Small intestine (tissue), 7 donors: ENCODE results near the gene PLCB2. TPM values are rescaled to one million over a fixed set of nuclear protein-coding genes. Genes with fewer than 3 reads are reported as not detected.
A peak's percentile ranks its signal among the peaks of the same experiment; 100 is the strongest.

Experiments used
- DNase-seq, 2 donors: peaks; one replicate each; pipeline versions ENCODE4 v3.0.0 to v3.0.0-alpha.2; 2013
- FAIRE-seq: peaks from 2 replicates; lab custom pipeline; 2012; peaks lifted over from hg19 to GRCh38; lab: Jason Lieb, UNC
- H3K27ac ChIP-seq, 3 donors: one replicate each; pipeline ENCODE4 v1.5.1; 2013; ENCODE audit warnings: low read length in 2 of 3, mild to moderate bottlenecking in 2 of 3, control low read depth in 1 of 3, inconsistent platforms in 1 of 3, low read depth in 1 of 3, moderate library complexity in 1 of 3
- H3K27me3 ChIP-seq, 3 donors: one replicate each; pipeline ENCODE4 v1.6.1; 2013; ENCODE audit warnings: low read length in 3 of 3, inconsistent platforms in 1 of 3; ENCODE audit not compliant: control insufficient read depth in 3 of 3, insufficient read depth in 3 of 3
- H3K36me3 ChIP-seq, 3 donors: one replicate each; pipeline ENCODE4 v1.6.1; 2013; ENCODE audit warnings: low read length in 3 of 3, inconsistent platforms in 1 of 3, low read depth in 1 of 3, mild to moderate bottlenecking in 1 of 3, moderate library complexity in 1 of 3; ENCODE audit not compliant: control insufficient read depth in 3 of 3, insufficient read depth in 2 of 3
- H3K4me1 ChIP-seq, 3 donors: one replicate each; pipeline ENCODE4 v1.6.1; 2013; ENCODE audit warnings: low read length in 2 of 3, inconsistent platforms in 1 of 3, low read depth in 1 of 3, mild to moderate bottlenecking in 1 of 3, moderate library complexity in 1 of 3; ENCODE audit not compliant: control insufficient read depth in 3 of 3, insufficient read depth in 2 of 3
- H3K4me3 ChIP-seq, 3 donors: one replicate each; pipeline ENCODE4 v1.5.1; 2013; ENCODE audit warnings: low read length in 3 of 3, control low read depth in 1 of 3, inconsistent platforms in 1 of 3, low read depth in 1 of 3, mild to moderate bottlenecking in 1 of 3, moderate library complexity in 1 of 3
- H3K9me3 ChIP-seq, 2 donors: one replicate each; pipeline ENCODE4 v1.6.1; 2013; ENCODE audit warnings: low read depth in 1 of 2, low read length in 1 of 2; ENCODE audit not compliant: control insufficient read depth in 2 of 2, insufficient read depth in 1 of 2
- WGBS, 3 donors: extraction: QIAGEN DNeasy Blood & Tissue Kit; methylation state at CpG; one replicate each; pipeline ENCODE4 v1.1.7; 2013; 5-methylcytosine and 5-hydroxymethylcytosine counted together
- polyA plus RNA-seq, 4 donors: library from polyadenylated mRNA; stranded (reverse) in 3 of 4; unstranded in 1 of 4; fragments of 200-250 nt in 3 of 4; fragments of 120-200 nt in 1 of 4; gene quantifications; one replicate each; pipeline versions ENCODE4 v1.2.1 to v1.2.3, GENCODE V29; 2013
- donor health status: healthy with polysubstance abuse.
- donor health status: control.
- donor health status: control.
- donor health status: Bipolar disorder and iron deficiency.
- donor health status: healthy.

Gene PLCB2
- polyA plus RNA-seq, 4 donors, result 5.6 to 11.4 (median 7.8) TPM

- WGBS, 3 donors, result 91 to 93% (median 92%) methylated on average over 7 of the region's 7 CpGs
These were observed 31.8 kb downstream of the PLCB2 start for GRCh38 chr15:40275954-40276353.

DNA sequence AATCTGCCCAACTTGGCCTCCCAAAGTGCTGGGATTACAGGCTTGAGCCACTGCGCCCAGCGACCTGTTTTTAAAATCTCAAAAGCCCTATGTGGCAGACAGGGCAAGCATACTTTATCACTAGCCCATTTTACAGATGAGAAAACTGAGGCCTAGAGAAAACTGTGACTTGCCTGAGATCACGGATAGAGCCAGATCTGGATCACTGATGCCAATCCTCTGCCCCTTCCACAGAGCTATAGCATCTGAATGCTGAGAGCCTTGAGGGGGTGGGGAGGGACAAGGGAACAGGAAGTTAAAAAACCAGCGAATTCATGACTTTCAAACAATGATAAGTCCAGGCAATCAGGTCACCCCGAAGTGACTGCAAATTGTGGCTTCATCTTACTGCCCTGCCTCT is 32.2 kb downstream of the PLCB2 start:
- peaks cover 0 to 57% (median 0%) of the 10 kb centered on the region in 3 donors for H3K36me3 ChIP-seq
- H3K4me1 ChIP-seq, result peaks cover 0 to 18% (median 0%) of the 10 kb centered on the region in 3 donors
- DNase-seq (no peak), FAIRE-seq (no peak)
- H3K27me3 ChIP-seq, result peaks cover 0 to 22% (median 12%) of the 10 kb centered on the region in 3 donors
- no peak overlapping the region for H3K4me3 ChIP-seq
- H3K9me3 ChIP-seq, result no peaks in the 10 kb centered on the region
- WGBS, 3 donors, result 79 to 92% (median 84%) methylated on average over 5 of the region's 5 CpGs
- no peak overlapping the region for H3K27ac ChIP-seq

More at GRCh38 chr15:40275954-40276353, 31.8 kb downstream of the PLCB2 start:
- Histone ChIP-seq H3K27ac (no peak overlapping the region), H3K4me1 (peaks cover 0 to 18% (median 0%) of the 10 kb centered on the region in 3 donors), H3K36me3 (peaks cover 0 to 54% (median 0%) of the 10 kb centered on the region in 3 donors), H3K4me3 (no peak overlapping the region), H3K27me3 (peaks cover 0 to 26% (median 17%) of the 10 kb centered on the region in 3 donors), H3K9me3 (no peaks in the 10 kb centered on the region)
- FAIRE-seq (no peak), DNase-seq (no peak)

- no peak overlapping the region for H3K27ac ChIP-seq
- H3K9me3 ChIP-seq, result no peaks in the 10 kb centered on the region
- FAIRE-seq, result no peak
These were observed 33.1 kb downstream of the PLCB2 start for GRCh38 chr15:40274350-40275274.

DNA sequence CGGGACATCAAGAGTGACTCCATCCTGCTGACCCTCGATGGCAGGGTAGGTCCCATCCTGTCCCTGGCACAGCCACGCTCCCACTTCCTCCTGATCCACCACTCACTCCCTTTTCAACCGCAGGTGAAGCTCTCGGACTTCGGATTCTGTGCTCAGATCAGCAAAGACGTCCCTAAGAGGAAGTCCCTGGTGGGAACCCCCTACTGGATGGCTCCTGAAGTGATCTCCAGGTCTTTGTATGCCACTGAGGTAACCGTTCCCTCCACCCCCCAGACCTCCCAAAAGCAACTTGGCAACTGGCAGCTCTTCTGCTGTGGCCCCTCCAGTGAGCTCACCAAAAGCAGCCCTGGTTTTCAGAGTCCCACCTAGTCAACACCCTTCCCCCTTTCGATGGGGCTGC is 34.3 kb downstream of the PLCB2 start:
- DNase-seq (no peak), FAIRE-seq (no peak)
- Histone ChIP-seq H3K27ac (no peak overlapping the region), H3K36me3 (peaks cover 0 to 77% (median 0%) of the 10 kb centered on the region in 3 donors), H3K27me3 (peaks cover 0 to 7% (median under 1%) of the 10 kb centered on the region in 3 donors), H3K4me3 (no peak overlapping the region), H3K9me3 (no peaks in the 10 kb centered on the region), H3K4me1 (peaks cover 0 to 3% (median 0%) of the 10 kb centered on the region in 3 donors)
- 72 to 81% (median 81%) methylated on average over 9 of the region's 9 CpGs for WGBS, 3 donors

More at GRCh38 chr15:40274350-40275274, 33.1 kb downstream of the PLCB2 start:
- H3K4me3 ChIP-seq, result no peak overlapping the region
- WGBS, 3 donors, result 55 to 57% (median 56%) methylated on average over 26 of the region's 26 CpGs
- peaks cover 0 to 10% (median 0%) of the 10 kb centered on the region in 3 donors for H3K4me1 ChIP-seq
- peaks cover 0 to 12% (median 7%) of the 10 kb centered on the region in 3 donors for H3K27me3 ChIP-seq
- peaks cover 0 to 67% (median 0%) of the 10 kb centered on the region in 3 donors for H3K36me3 ChIP-seq
- peak; percentile 71 to 88 for DNase-seq

- Histone ChIP-seq H3K4me1 (peaks cover 0 to 3% (median 0%) of the 10 kb centered on the region in 3 donors), H3K36me3 (peaks cover 0 to 85% (median 0%) of the 10 kb centered on the region in 3 donors), H3K4me3 (no peak overlapping the region), H3K27me3 (peaks cover 0 to under 1% (median 0%) of the 10 kb centered on the region in 3 donors), H3K27ac (no peak overlapping the region), H3K9me3 (no peaks in the 10 kb centered on the region)
- no peak for FAIRE-seq
- 69 to 85% (median 79%) methylated on average over 19 to 20 of the region's 20 CpGs for WGBS, 3 donors
- DNase-seq, result no peak
These were observed 35.2 kb downstream of the PLCB2 start for GRCh38 chr15:40272485-40273056.

- FAIRE-seq, result no peak
- DNase-seq, result no peak
- Histone ChIP-seq H3K27me3 (no peaks in the 10 kb centered on the region), H3K36me3 (peaks cover 0 to 85% (median 0%) of the 10 kb centered on the region in 3 donors), H3K4me3 (no peak overlapping the region), H3K27ac (no peak overlapping the region), H3K9me3 (no peaks in the 10 kb centered on the region), H3K4me1 (peaks cover 0 to 3% (median 0%) of the 10 kb centered on the region in 3 donors)
- WGBS, 3 donors, result 72 to 79% (median 76%) methylated on average over 25 of the region's 25 CpGs
These were observed 35.9 kb downstream of the PLCB2 start for GRCh38 chr15:40271685-40272484.

DNA sequence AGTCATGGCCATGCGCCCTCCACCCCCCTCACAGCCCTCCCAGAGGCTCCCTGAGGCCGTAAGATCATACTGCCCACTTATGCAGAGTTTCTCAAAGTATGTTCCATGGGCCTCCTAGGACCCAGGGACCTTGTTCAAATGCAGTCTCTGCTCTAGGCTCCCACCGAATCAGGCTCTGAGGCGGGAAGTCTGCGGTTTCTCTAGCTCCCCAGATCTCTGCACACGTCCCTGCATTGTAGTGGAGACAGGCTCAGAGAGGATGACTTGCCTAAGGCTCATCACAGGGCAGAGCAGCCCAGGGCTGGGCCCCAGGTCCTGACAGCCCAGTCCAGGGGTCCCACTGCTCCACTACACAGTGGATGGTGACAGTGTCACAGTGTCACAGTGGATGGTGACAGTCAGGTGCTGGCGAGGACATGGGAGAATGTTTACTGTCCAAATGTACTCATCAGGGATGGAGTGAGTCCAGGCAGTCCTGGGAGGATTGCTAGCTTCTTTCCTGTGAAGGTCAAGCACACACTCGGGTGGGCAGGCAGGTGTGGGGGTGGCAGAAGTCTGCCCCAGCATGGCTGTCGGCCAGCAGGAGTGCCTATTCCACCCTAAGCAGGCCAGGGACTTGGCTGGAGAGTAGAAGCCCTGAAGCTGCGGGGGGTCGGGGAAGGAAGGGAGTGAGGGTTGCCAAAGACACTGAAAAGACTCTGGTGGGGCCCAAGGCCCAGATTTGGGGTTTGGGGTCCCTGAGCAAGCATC is 37.3 kb downstream of the PLCB2 start:
- H3K36me3 ChIP-seq, result peaks cover 0 to 87% (median 0%) of the 10 kb centered on the region in 3 donors
- H3K27ac ChIP-seq, result no peak overlapping the region
- FAIRE-seq, result no peak
- peaks cover 0 to 3% (median 0%) of the 10 kb centered on the region in 3 donors for H3K4me1 ChIP-seq
- 81 to 84% (median 81%) methylated on average over 11 of the region's 11 CpGs for WGBS, 3 donors
- DNase-seq, result no peak
- H3K27me3 ChIP-seq, result no peaks in the 10 kb centered on the region
- no peaks in the 10 kb centered on the region for H3K9me3 ChIP-seq
- H3K4me3 ChIP-seq, result no peak overlapping the region
